Transverse colon (tissue), 4 donors: ENCODE measurements around the gene MYLK. TPM values are rescaled to one million over a fixed set of nuclear protein-coding genes. Genes with fewer than 3 reads are reported as not detected.

Experiments used
- DNase-seq: peaks from one replicate; pipeline ENCODE4 v3.0.0-alpha.2; 2019
- H3K27ac ChIP-seq, 4 donors: fragments of 200-600 bp; sonication (generic); 2 replicates each; pipeline ENCODE4 v1.5.1; 2016 to 2018; ENCODE audit warnings: inconsistent platforms in 4 of 4
- H3K27me3 ChIP-seq: fragments of 200-600 bp; sonication (generic); 2 replicates; pipeline ENCODE4 v1.5.1; 2017; ENCODE audit warnings: inconsistent platforms
- H3K36me3 ChIP-seq, 4 donors: fragments of 200-600 bp; sonication (generic); 2 replicates each; pipeline ENCODE4 v1.5.1; 2017 to 2019; ENCODE audit warnings: inconsistent platforms in 4 of 4
- H3K4me1 ChIP-seq, 4 donors: fragments of 200-600 bp; sonication (generic); 2 replicates each; pipeline ENCODE4 v1.5.1; 2017 to 2020; ENCODE audit warnings: inconsistent platforms in 4 of 4
- H3K4me3 ChIP-seq, 4 donors: fragments of 200-600 bp; sonication (generic); 1 replicate in 1 of 4; 2 replicates in 3 of 4; pipeline versions ENCODE4 v1.5.1 to v1.6.1; 2017 to 2019; ENCODE audit warnings: inconsistent platforms in 4 of 4
- H3K9me3 ChIP-seq, 2 donors: fragments of 200-600 bp; sonication (generic); 2 replicates each; pipeline ENCODE4 v1.5.1; 2017 to 2019; ENCODE audit warnings: inconsistent platforms in 2 of 2
- CTCF ChIP-seq, 5 experiments: fragments of 200-600 bp in 3 of 5; fragments of 450-650 bp in 2 of 5; sonication (generic) in 3 of 5; IDR thresholded peaks; 1 replicate in 2 of 5; 2 replicates in 3 of 5; pipeline ENCODE4 v1.5.1; 2016 to 2017; ENCODE audit warnings: antibody characterized with exemption in 5 of 5, inconsistent platforms in 3 of 5, mild to moderate bottlenecking in 2 of 5, moderate library complexity in 1 of 5
- EP300 ChIP-seq: sonication (generic); formaldehyde crosslinking; IDR thresholded peaks from one replicate; pipeline ENCODE4 v1.6.1; 2017; ENCODE audit warnings: antibody characterized with exemption, low read depth
- POLR2A ChIP-seq: fragments of 450-650 bp; IDR thresholded peaks from one replicate; pipeline ENCODE4 v1.6.1; 2016; ENCODE audit warnings: antibody characterized with exemption, mild to moderate bottlenecking, moderate library complexity
- POLR2AphosphoS5 ChIP-seq, 3 donors: sonication (generic); formaldehyde crosslinking; IDR thresholded peaks; one replicate each; pipeline ENCODE4 v1.6.1; 2016; ENCODE audit warnings: antibody characterized with exemption in 3 of 3
- WGBS, 2 donors: methylation state at CpG; one replicate each; pipeline ENCODE4 v1.1.5; 2018; ENCODE audit warnings: low coverage in 1 of 2; 5-methylcytosine and 5-hydroxymethylcytosine counted together
- in situ Hi-C, 4 donors: fragments of 200-750 bp; cut with MboI; loops; one replicate each; pipeline versions ENCODE4 v1.15.0 to v1.15.1; 2017; ENCODE audit warnings: low sequenced_read_pairs in 3 of 4, low pct_ligation_motif_present in 1 of 4, low pct_unique_long_range_greater_than_20kb in 1 of 4
- intact Hi-C: fragments of 100-400 bp; cut with DNase I; formaldehyde crosslinking; loops from one replicate; pipeline ENCODE4 v1.15.1; 2023; ENCODE audit warnings: low total_unique reads
- total RNA-seq, 4 donors: library from RNA; depleted of rRNA; stranded (reverse); fragments of >200 nt; gene quantifications; one replicate each; pipeline ENCODE4 v1.1.0, GENCODE V29; 2016

MYLK gene
- total RNA-seq, 4 donors from 2014 or later, result 230 to 527 (median 349) TPM

DNA sequence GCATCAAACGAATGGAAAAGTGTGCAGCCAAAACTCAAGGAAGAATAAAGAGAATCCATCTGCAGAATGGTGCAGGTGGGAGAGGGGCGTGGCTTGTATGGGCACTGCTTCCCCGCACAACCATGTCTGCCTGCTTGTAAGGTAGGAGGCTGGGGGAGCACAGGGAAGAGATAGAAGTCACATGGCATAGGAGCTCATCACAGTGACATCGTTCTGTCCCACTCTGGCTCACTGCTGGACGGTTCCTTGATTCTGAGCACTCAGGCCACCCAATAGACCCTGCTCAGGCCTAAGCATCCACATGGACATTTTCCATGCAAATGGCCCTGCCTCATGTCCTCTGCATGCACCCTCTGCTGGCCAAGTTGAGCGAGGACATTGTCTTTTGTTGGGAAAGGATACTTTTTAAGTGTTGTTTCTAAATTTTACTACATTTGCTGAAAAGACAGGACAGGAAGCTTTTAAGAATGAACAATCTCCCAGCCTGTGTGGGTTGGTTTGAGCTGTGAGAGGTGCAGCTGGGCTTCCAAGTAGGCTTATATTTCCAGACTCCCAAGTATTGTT lies 3.1 kb downstream of the MYLK start:
- Histone ChIP-seq H3K27me3 (peaks cover 35% of the 10 kb centered on the region), H3K27ac (no peak overlapping the region), H3K4me3 (no peak overlapping the region), H3K4me1 (peaks cover 4 to 12% (median 10%) of the 10 kb centered on the region in 4 donors), H3K36me3 (no peaks in the 10 kb centered on the region), H3K9me3 (no peaks in the 10 kb centered on the region)
- TF ChIP-seq POLR2A (no peak), CTCF (IDR thresholded peaks at IDR 0.05) (peak in 4 of 5 experiments; percentile 32 to 40 (median 36))
- in situ Hi-C loops (no loop called here), intact Hi-C loops (no loop called here)
- 82% methylated on average over 6 of the region's 6 CpGs; no CpG with 5 or more reads in 1 of the 2 donors for WGBS, 2 donors
- no peak for DNase-seq

DNA sequence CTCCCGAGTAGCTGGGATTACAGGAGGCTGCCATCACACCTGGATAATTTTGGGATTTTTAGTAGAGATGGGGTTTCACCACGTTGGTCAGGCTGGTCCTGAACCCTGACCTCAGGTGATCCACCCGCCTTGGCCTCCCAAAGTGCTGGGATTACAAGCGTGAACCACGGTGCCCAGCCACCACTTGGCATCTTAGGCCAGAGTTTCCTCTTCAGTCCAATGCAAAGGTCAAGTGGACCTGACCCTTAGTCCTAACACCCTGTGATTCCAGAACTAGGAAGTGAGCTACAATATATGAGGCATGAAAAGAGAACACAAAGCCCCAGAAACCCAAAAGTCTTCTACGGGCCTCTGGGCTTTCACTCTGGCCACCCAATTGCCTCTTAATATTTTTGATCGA lies 5.3 kb downstream of the MYLK start:
- no peaks in the 10 kb centered on the region for H3K36me3 ChIP-seq
- peaks cover 16% of the 10 kb centered on the region for H3K27me3 ChIP-seq
- 75 to 91% methylated on average over 3 to 7 of the region's 7 CpGs for WGBS, 2 donors
- H3K9me3 ChIP-seq, result no peaks in the 10 kb centered on the region
- H3K4me1 ChIP-seq, result peaks cover 3 to 10% (median 7%) of the 10 kb centered on the region in 4 donors
- in situ Hi-C loops, result no loop called here
- TF ChIP-seq CTCF (IDR thresholded peaks at IDR 0.05) (no peak), EP300 (no peak), POLR2AphosphoS5 (IDR thresholded peaks at IDR 0.05) (no peak), POLR2A (no peak)
- no peak for DNase-seq
- intact Hi-C loops, result no loop called here
- no peak overlapping the region for H3K4me3 ChIP-seq
- H3K27ac ChIP-seq, result no peak overlapping the region

DNA sequence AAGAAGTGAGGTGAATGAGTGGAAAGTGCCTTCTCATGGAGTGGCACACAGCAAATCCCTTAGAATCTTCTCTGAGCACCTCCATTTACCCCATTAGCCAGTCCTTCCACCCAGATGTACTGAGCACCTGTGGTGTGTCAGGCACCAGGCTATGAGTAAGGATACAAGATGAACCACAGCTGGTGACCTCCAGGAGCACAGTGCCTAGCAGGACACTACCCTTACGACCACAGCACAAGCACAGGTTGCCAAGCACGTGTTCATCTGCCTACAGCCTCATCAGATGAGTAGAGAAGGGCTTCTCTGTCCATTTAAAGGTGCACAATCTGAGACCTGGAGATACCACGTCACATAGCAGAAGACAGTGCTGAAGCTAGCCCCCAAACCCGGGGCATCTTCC lies 6.2 kb downstream of the MYLK start:
- H3K4me1 ChIP-seq, result peaks cover 0 to 1% (median under 1%) of the 10 kb centered on the region in 4 donors
- 73 to 78% methylated on average over 2 to 4 of the region's 4 CpGs for WGBS, 2 donors
- no peak for DNase-seq
- H3K27ac ChIP-seq, result no peak overlapping the region
- in situ Hi-C loops (no loop called here), intact Hi-C loops (no loop called here)
- no peaks in the 10 kb centered on the region for H3K9me3 ChIP-seq
- peaks cover 8% of the 10 kb centered on the region for H3K27me3 ChIP-seq
- H3K36me3 ChIP-seq, result no peaks in the 10 kb centered on the region
- TF ChIP-seq POLR2A, result no peak
- no peak for TF ChIP-seq CTCF (IDR thresholded peaks at IDR 0.05)
- no peak for TF ChIP-seq POLR2AphosphoS5 (IDR thresholded peaks at IDR 0.05)
- TF ChIP-seq EP300, result no peak
- H3K4me3 ChIP-seq, result no peak overlapping the region

DNA sequence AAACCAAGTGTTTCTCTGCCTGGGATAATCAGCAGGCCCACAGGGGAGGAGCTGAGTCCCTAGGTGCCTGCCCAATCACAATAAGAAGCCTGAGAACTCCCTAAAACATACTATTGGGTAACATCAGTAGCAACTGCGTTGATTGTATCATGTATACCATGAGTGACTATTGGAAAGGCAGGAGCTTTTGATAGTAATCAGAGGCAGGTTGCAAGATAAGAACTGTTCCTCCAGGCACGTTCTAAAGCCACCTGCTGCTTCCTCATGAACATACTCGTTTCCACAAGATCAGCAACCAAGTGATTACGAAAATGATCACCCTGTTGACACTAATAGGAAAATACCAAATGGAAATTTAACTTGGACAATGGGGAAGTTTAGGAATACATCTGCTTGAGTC lies 6.7 kb downstream of the MYLK start:
- TF ChIP-seq POLR2AphosphoS5 (IDR thresholded peaks at IDR 0.05) (no peak), CTCF (IDR thresholded peaks at IDR 0.05) (no peak), EP300 (no peak), POLR2A (no peak)
- Histone ChIP-seq H3K4me3 (no peak overlapping the region), H3K27me3 (peaks cover 3% of the 10 kb centered on the region), H3K36me3 (no peaks in the 10 kb centered on the region), H3K27ac (no peak overlapping the region), H3K9me3 (no peaks in the 10 kb centered on the region), H3K4me1 (no peaks in the 10 kb centered on the region)
- in situ Hi-C loops (no loop called here), intact Hi-C loops (no loop called here)
- DNase-seq, result no peak
- WGBS, 2 donors, result 71 to 74% methylated on average over 4 of the region's 4 CpGs
